Measurements from ENCODE around the gene HEXD. TPM values are rescaled to one million over a fixed set of nuclear protein-coding genes. Genes with fewer than 3 reads are reported as not detected.
A peak's percentile ranks its signal among the peaks of the same experiment; 100 is the strongest.

Gene HEXD
- total RNA-seq, 1 donor = 9.4 TPM

- no peak for TF ChIP-seq CTCF (IDR thresholded peaks at IDR 0.05; ENCODE audit: insufficient read depth, low read length)
- DNase-seq (ENCODE audit: low read depth) = no peak
- no peak overlapping the region for H3K4me3 ChIP-seq (ENCODE audit: low read depth, low read length)
Measured at GRCh38 chr17:82486231-82487094, 68.3 kb downstream of the HEXD start.

- no peak for DNase-seq (ENCODE audit: low read depth)
- H3K4me3 ChIP-seq (ENCODE audit: low read depth, low read length) = no peak overlapping the region
- no peak for TF ChIP-seq CTCF (IDR thresholded peaks at IDR 0.05; ENCODE audit: insufficient read depth, low read length)
Measured at GRCh38 chr17:82487910-82488309, 69.8 kb downstream of the HEXD start.

GRCh38 chr17:82489117-82489516 lies 71.0 kb downstream of the HEXD start:
- no peak overlapping the region for H3K4me3 ChIP-seq (ENCODE audit: low read depth, low read length)
- TF ChIP-seq CTCF (IDR thresholded peaks at IDR 0.05; ENCODE audit: insufficient read depth, low read length) = no peak
- peak; percentile 77 for DNase-seq (ENCODE audit: low read depth)

GRCh38 chr17:82489851-82490511 lies 71.8 kb downstream of the HEXD start:
- DNase-seq (ENCODE audit: low read depth) = no peak
- TF ChIP-seq CTCF (IDR thresholded peaks at IDR 0.05; ENCODE audit: insufficient read depth, low read length) = no peak
- H3K4me3 ChIP-seq (ENCODE audit: low read depth, low read length) = no peak overlapping the region

GRCh38 chr17:82490512-82491195 lies 72.5 kb downstream of the HEXD start:
- TF ChIP-seq CTCF (IDR thresholded peaks at IDR 0.05; ENCODE audit: insufficient read depth, low read length) = no peak
- H3K4me3 ChIP-seq (ENCODE audit: low read depth, low read length) = no peak overlapping the region
- no peak for DNase-seq (ENCODE audit: low read depth)

GRCh38 chr17:82491196-82491530 lies 73.0 kb downstream of the HEXD start:
- no peak for TF ChIP-seq CTCF (IDR thresholded peaks at IDR 0.05; ENCODE audit: insufficient read depth, low read length)
- DNase-seq (ENCODE audit: low read depth) = no peak
- H3K4me3 ChIP-seq (ENCODE audit: low read depth, low read length) = no peak overlapping the region
